Activated CD8-positive, alpha-beta T cell treated with anti-CD3 and anti-CD28 coated beads for 36 hours (primary cell): ENCODE data around the gene IGF2BP1. TPM values are rescaled to one million over a fixed set of nuclear protein-coding genes. Genes with fewer than 3 reads are reported as not detected.

ENCODE experiments used
- ATAC-seq: fragments of 200-7000 bp; cut with Tn5 transposase; one replicate; pipeline ENCODE4 v1.10.0; 2021; ENCODE audit warnings: mild to moderate bottlenecking, moderate library complexity
- CTCF ChIA-PET: fragments of 350-600 bp; sonication (Branson Sonifier 250); formaldehyde crosslinking; loops from one replicate; lab custom pipeline; 2021; ENCODE audit warnings: antibody characterized with exemption; lab: Charles Lee
- POLR2A ChIA-PET: fragments of 350-600 bp; sonication (Branson Sonifier 250); formaldehyde crosslinking; loops from one replicate; lab custom pipeline; 2021; ENCODE audit warnings: antibody characterized with exemption; lab: Charles Lee
- DNase-seq: peaks from one replicate; pipeline ENCODE4 v3.0.0-alpha.2; 2020
- H3K27ac Mint-ChIP-seq: one replicate; pipeline ENCODE4 v1.8.0; 2021; ENCODE audit warnings: mild to moderate bottlenecking, mixed read lengths
- H3K27me3 Mint-ChIP-seq: one replicate; pipeline ENCODE4 v1.8.0; 2021; ENCODE audit warnings: mixed read lengths
- H3K36me3 Mint-ChIP-seq: one replicate; pipeline ENCODE4 v1.8.0; 2021; ENCODE audit warnings: low read depth, mixed read lengths
- H3K4me1 Mint-ChIP-seq: one replicate; pipeline ENCODE4 v1.8.0; 2021; ENCODE audit warnings: low read depth, mixed read lengths
- H3K4me3 Mint-ChIP-seq: one replicate; pipeline ENCODE4 v1.8.0; 2021; ENCODE audit warnings: mild to moderate bottlenecking, moderate library complexity, mixed read lengths
- H3K9me3 Mint-ChIP-seq: one replicate; pipeline ENCODE4 v1.8.0; 2021; ENCODE audit warnings: mixed read lengths
- CTCF ChIP-seq: fragments of 200-600 bp; IDR thresholded peaks from one replicate; pipeline ENCODE4 v1.8.0; 2022; ENCODE audit warnings: antibody characterized with exemption, mild to moderate bottlenecking
- intact Hi-C: fragments of 100-400 bp; cut with micrococcal nuclease; formaldehyde crosslinking; loops from one replicate; pipeline ENCODE4 v1.10.0; 2022
- total RNA-seq, 2 experiments: library from RNA; stranded (reverse); gene quantifications; one replicate each; pipeline ENCODE4 v1.2.3, GENCODE V29; 2021

IGF2BP1 gene
- total RNA-seq, 2 experiments from 2014 or later, result 0.18 to 0.51 TPM

- Mint-ChIP-seq H3K27me3 (peaks cover 40% of the 10 kb centered on the region), H3K27ac (no peak overlapping the region), H3K4me1 (peaks cover 2% of the 10 kb centered on the region), H3K9me3 (no peaks in the 10 kb centered on the region), H3K4me3 (no peak overlapping the region), H3K36me3 (peaks cover 2% of the 10 kb centered on the region)
- CTCF ChIA-PET, result no interaction called here
- intact Hi-C loops, result no loop called here
- no peak for TF ChIP-seq CTCF
- DNase-seq (no peak), ATAC-seq (no peak)
- POLR2A ChIA-PET, result interaction anchor here (0.6 kb wide), 1 partner anchor 21 kb away, joined by 4 read pairs; no protein-coding TSS in a partner anchor
Measured at GRCh38 chr17:48990882-48991357, 6.3 kb upstream of the IGF2BP1 start.

GRCh38 chr17:48992444-48992843, 4.7 kb upstream of the IGF2BP1 start:
- Mint-ChIP-seq H3K4me1 (peaks cover 10% of the 10 kb centered on the region), H3K27me3 (peaks cover 48% of the 10 kb centered on the region), H3K27ac (no peak overlapping the region), H3K9me3 (no peaks in the 10 kb centered on the region), H3K36me3 (peaks cover 2% of the 10 kb centered on the region), H3K4me3 (no peak overlapping the region)
- no peak for TF ChIP-seq CTCF
- intact Hi-C loops, result no loop called here
- ChIA-PET CTCF (no interaction called here), POLR2A (no interaction called here)
- DNase-seq, result no peak
- ATAC-seq, result no peak

- no peak for TF ChIP-seq CTCF
- peaks cover 10% of the 10 kb centered on the region for H3K4me1 Mint-ChIP-seq
- H3K27me3 Mint-ChIP-seq, result peaks cover 55% of the 10 kb centered on the region
- no peak overlapping the region for H3K4me3 Mint-ChIP-seq
- CTCF ChIA-PET, result no interaction called here
- DNase-seq (no peak), ATAC-seq (no peak)
- no peak overlapping the region for H3K27ac Mint-ChIP-seq
- H3K9me3 Mint-ChIP-seq, result no peaks in the 10 kb centered on the region
- intact Hi-C loops, result no loop called here
- H3K36me3 Mint-ChIP-seq, result peaks cover 2% of the 10 kb centered on the region
- POLR2A ChIA-PET, result no interaction called here
Measured at GRCh38 chr17:48993305-48993704, 3.9 kb upstream of the IGF2BP1 start.

- ChIA-PET CTCF (interaction anchor here (1.7 kb wide), 1 partner anchor 18 kb away, joined by 4 read pairs; no protein-coding TSS in a partner anchor), POLR2A (no interaction called here)
- intact Hi-C loops, result no loop called here
Measured at GRCh38 chr17:48993951-48994350, 3.2 kb upstream of the IGF2BP1 start.

More at GRCh38 chr17:48993951-48994350, 3.2 kb upstream of the IGF2BP1 start:
- Mint-ChIP-seq H3K9me3 (no peaks in the 10 kb centered on the region), H3K4me3 (no peak overlapping the region), H3K36me3 (peaks cover 2% of the 10 kb centered on the region), H3K27ac (no peak overlapping the region), H3K27me3 (peaks cover 61% of the 10 kb centered on the region), H3K4me1 (peaks cover 13% of the 10 kb centered on the region)
- no peak for ATAC-seq
- DNase-seq, result no peak
- TF ChIP-seq CTCF, result no peak
